T1000 (cell line): ENCODE measurements around the gene CFAP65.
A peak's percentile ranks its signal among the peaks of the same experiment; 100 is the strongest.

Source experiments
- DNase-seq: peaks from one replicate; lab custom pipeline; 2025; ENCODE audit warnings: mixed read lengths; lab: John Stamatoyannopoulos, UW

Gene CFAP65

GRCh38 chr2:219009294-219009693 lies 32.0 kb downstream of the CFAP65 start:
- no peak for DNase-seq

- DNase-seq, result no peak
Observed at GRCh38 chr2:219003979-219004378, 37.3 kb downstream of the CFAP65 start.

- DNase-seq, result no peak
Observed at GRCh38 chr2:219003267-219003634, 38.1 kb downstream of the CFAP65 start.

GRCh38 chr2:219002395-219003266 lies 38.7 kb downstream of the CFAP65 start:
- DNase-seq, result no peak

- no peak for DNase-seq
Observed at GRCh38 chr2:219001577-219002394, 39.5 kb downstream of the CFAP65 start.

- no peak for DNase-seq
Observed at GRCh38 chr2:219001100-219001576, 40.2 kb downstream of the CFAP65 start.

GRCh38 chr2:219000569-219000960 lies 40.8 kb downstream of the CFAP65 start:
- no peak for DNase-seq

- no peak for DNase-seq
Observed at GRCh38 chr2:218999881-219000568, 41.3 kb downstream of the CFAP65 start.

- no peak for DNase-seq
Observed at GRCh38 chr2:218999021-218999880, 42.1 kb downstream of the CFAP65 start.

GRCh38 chr2:218998414-218999002 lies 42.8 kb downstream of the CFAP65 start:
- DNase-seq, result no peak

- DNase-seq, result no peak
Observed at GRCh38 chr2:218997731-218998130, 43.6 kb downstream of the CFAP65 start.

- DNase-seq, result no peak
Observed at GRCh38 chr2:218996937-218997336, 44.4 kb downstream of the CFAP65 start.

- DNase-seq, result peak; percentile 65
Observed at GRCh38 chr2:218995972-218996711, 45.2 kb downstream of the CFAP65 start.

- no peak for DNase-seq
Observed at GRCh38 chr2:218995561-218995960, 45.8 kb downstream of the CFAP65 start.

- DNase-seq, result no peak
Observed at GRCh38 chr2:218993345-218994315, 47.7 kb downstream of the CFAP65 start, which contains the start of gene CRYBA2. Gene CRYBA2, minus strand, starts transcription at chr2:218993422. Its CDS starts 246 bp downstream, at chr2:218993176.

GRCh38 chr2:218992703-218993344 lies 48.5 kb downstream of the CFAP65 start:
- DNase-seq, result no peak

GRCh38 chr2:218992196-218992595 lies 49.1 kb downstream of the CFAP65 start:
- DNase-seq, result no peak

- DNase-seq, result no peak
Observed at GRCh38 chr2:218991674-218992168, 49.6 kb downstream of the CFAP65 start.
